Activated T-cell treated with anti-CD3 and anti-CD28 coated beads, Interleukin-2, amount 50 U/mL, for 72 hours (primary cell): ENCODE results near the gene COL4A1. TPM values are rescaled to one million over a fixed set of nuclear protein-coding genes. Genes with fewer than 3 reads are reported as not detected.
A peak's percentile ranks its signal among the peaks of the same experiment; 100 is the strongest.
"Not testable (repeated sequence)": the region's sequence is repeated elsewhere in the genome, so short reads cannot be mapped to it uniquely, and the experiment has no call there.

Experiments used
- ATAC-seq, 2 donors: fragments of 150-1000 bp; cut with Tn5 transposase; replicated peaks in 1 of 2; 2 replicates each; pipeline ENCODE4 v1.10.0; 2021; ENCODE audit warnings: moderate library complexity in 2 of 2, mild to moderate bottlenecking in 1 of 2
- DNase-seq, 2 donors: peaks; one replicate each; pipeline ENCODE4 v3.0.0; 2021 to 2022; ENCODE audit warnings: mixed read lengths in 1 of 2
- H3K27ac Mint-ChIP-seq: one replicate; pipeline ENCODE4 v1.8.0; 2022; ENCODE audit warnings: mild to moderate bottlenecking, moderate library complexity, mixed read lengths
- H3K27me3 Mint-ChIP-seq: one replicate; pipeline ENCODE4 v1.8.0; 2022; ENCODE audit warnings: low read depth, mixed read lengths
- H3K36me3 Mint-ChIP-seq, 2 donors: one replicate each; pipeline ENCODE4 v1.8.0; 2022; ENCODE audit warnings: mixed read lengths in 2 of 2, mild to moderate bottlenecking in 1 of 2; ENCODE audit not compliant: insufficient read depth in 2 of 2
- H3K4me1 Mint-ChIP-seq: one replicate; pipeline ENCODE4 v1.8.0; 2022; ENCODE audit warnings: low read depth, mixed read lengths
- H3K4me3 Mint-ChIP-seq, 2 donors: one replicate each; pipeline ENCODE4 v1.8.0; 2022; ENCODE audit warnings: mild to moderate bottlenecking in 2 of 2, mixed read lengths in 2 of 2, moderate library complexity in 2 of 2
- H3K9me3 Mint-ChIP-seq, 2 donors: one replicate each; pipeline ENCODE4 v1.8.0; 2022; ENCODE audit warnings: mixed read lengths in 2 of 2
- total RNA-seq, 2 donors: library from RNA; stranded (reverse); gene quantifications; one replicate each; pipeline ENCODE4 v1.2.3, GENCODE V29; 2022

The COL4A1 gene
- total RNA-seq, 2 donors from 2014 or later, result 0.19 TPM; not detected in 1

DNA sequence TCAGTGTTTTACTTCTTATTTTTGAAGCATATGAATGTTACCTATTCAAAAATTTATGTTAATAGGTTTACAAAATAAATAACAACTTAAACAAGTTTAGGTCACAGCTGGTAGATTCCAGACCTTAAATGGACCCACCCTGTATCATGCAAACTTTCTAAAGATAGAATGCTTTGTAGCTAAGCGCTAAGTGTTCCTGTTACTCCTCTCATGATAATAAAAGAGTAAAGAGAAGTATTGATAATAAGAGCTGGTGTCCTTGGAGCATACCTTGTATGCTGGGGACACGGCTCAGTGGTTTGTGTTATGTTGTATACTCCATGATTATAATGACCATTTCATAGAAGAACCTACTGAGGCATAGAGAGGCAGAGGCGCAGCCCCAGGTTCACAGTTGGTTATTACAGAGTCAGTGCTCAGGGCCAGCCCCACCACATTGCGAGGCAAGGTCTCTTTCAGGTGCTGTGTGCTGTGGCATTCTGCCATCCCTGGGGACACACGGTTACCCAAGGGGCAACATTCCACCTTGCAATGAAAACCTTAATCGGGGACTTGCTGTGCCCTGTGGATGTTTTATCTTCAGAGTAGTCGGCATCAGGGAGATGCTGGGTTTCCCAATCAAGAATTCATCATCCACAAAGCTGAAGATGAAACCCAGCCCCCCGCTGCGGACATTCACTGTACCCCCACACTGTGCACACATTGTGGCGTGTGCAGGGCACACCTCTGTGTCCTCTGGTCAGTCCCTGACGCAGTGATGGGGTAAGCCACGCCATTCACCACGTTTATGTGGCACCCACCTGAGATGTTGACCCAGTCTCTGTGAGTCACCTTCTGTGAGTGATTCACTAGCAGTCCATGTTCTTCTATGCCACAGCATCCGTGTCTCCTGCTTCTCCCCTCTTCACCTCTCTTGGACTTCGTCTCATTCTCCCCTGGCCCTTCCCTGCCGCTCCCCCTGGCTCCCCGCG, 186.7 kb downstream of the COL4A1 start:
- peaks cover 3% of the 10 kb centered on the region for H3K4me1 Mint-ChIP-seq
- DNase-seq (no peak), ATAC-seq (no peak)
- no peaks in the 10 kb centered on the region for H3K9me3 Mint-ChIP-seq
- no peak overlapping the region for H3K27ac Mint-ChIP-seq
- H3K27me3 Mint-ChIP-seq, result peaks cover 33% of the 10 kb centered on the region
- no peak overlapping the region for H3K4me3 Mint-ChIP-seq
- H3K36me3 Mint-ChIP-seq, result no peaks in the 10 kb centered on the region

DNA sequence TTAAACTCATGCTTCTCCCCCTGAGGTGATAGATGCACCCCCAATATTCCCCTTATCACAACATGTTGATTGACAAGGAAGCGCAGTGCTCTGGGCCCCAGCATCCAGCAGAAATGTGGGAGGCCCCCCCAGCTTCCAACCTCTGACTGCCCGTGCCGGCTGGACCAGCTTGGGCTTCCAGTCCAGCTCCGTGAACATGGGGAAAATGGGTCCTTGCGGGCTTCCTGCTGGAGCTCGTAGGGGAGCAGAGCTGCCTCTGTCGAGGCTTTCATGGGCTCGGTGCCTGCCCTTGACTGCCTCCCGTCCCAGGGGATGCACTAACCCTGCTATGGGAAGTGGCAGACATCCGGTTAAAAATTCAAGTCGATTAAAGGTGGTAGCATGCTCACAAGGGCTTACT, 188.9 kb downstream of the COL4A1 start:
- H3K27ac Mint-ChIP-seq, result no peak overlapping the region
- DNase-seq, result no peak
- ATAC-seq, result no peak
- no peaks in the 10 kb centered on the region for H3K36me3 Mint-ChIP-seq
- H3K9me3 Mint-ChIP-seq, result no peaks in the 10 kb centered on the region
- peaks cover 3% of the 10 kb centered on the region for H3K4me1 Mint-ChIP-seq
- H3K27me3 Mint-ChIP-seq, result peaks cover 34% of the 10 kb centered on the region
- no peak overlapping the region for H3K4me3 Mint-ChIP-seq

DNA sequence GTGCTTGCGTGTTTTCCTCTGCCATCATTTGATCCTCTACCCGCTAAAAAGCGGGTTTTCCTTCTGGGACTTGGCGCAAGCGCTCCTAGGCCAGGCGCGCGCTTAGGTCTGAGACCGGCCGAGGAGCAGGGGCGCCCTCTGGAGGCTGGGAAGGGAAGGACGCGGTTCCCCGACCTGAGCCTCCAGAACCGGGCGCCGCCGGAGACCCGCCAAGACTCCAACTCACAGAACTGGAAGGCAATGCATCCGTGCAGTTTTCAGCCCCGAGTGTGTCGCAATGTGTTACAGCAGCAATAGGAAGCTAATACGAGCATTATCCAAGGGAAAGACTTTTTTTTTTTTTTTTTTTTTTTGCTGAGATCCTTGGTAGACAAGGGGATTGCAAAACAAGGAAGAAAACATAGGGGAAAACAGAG, 190.9 kb downstream of the COL4A1 start:
- Mint-ChIP-seq H3K36me3 (no peaks in the 10 kb centered on the region), H3K27ac (no peak overlapping the region), H3K27me3 (peaks cover 26% of the 10 kb centered on the region), H3K9me3 (no peaks in the 10 kb centered on the region), H3K4me3 (no peak overlapping the region), H3K4me1 (peaks cover 3% of the 10 kb centered on the region)
- ATAC-seq (peak; percentile 68 to 69), DNase-seq (peak; percentile 55 to 69)

DNA sequence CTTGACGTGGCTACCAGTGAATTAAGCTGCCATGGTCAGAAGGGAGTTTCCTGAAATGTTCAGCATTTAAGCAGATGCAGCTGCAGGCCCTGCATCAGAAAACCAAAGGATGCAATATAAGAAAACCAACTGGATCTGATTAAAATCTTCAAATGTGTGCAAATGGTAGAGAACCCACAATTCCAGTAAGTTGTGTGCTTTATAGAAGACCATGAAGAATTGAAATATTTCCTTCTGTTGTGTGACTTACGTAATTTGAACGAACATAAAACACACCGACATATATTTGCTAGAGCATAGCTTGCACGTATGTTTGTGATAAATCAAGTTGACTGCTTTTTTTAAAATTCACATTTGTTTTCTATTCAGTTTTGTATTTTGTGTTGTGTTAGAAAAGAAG, 191.4 kb downstream of the COL4A1 start:
- no peaks in the 10 kb centered on the region for H3K36me3 Mint-ChIP-seq
- no peak overlapping the region for H3K4me3 Mint-ChIP-seq
- peaks cover 26% of the 10 kb centered on the region for H3K27me3 Mint-ChIP-seq
- H3K9me3 Mint-ChIP-seq, result no peaks in the 10 kb centered on the region
- H3K27ac Mint-ChIP-seq, result no peak overlapping the region
- peaks cover 3% of the 10 kb centered on the region for H3K4me1 Mint-ChIP-seq
- no peak for ATAC-seq
- no peak for DNase-seq

DNA sequence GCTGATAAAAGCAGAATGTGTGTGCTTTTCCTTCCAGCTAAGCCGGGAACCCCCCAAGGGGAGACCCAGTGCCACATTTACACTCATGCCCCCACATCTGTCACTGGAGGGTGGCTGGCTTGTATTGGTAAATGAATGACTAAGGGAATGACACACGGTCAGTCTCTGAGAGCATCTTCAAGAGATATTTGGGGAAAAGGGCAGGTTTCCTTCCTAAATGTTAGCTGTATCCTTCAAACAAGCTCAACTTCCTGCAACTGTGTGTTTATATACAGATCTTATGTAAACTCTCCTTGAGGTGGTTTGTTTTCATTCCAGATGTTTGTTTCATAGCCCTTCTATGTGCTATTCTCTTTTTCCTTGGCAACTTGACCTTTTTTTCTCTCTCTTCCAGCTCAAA, 192.6 kb downstream of the COL4A1 start:
- no peak for ATAC-seq
- no peak for DNase-seq
- Mint-ChIP-seq H3K4me1 (peaks cover 3% of the 10 kb centered on the region), H3K27ac (no peak overlapping the region), H3K4me3 (no peak overlapping the region), H3K9me3 (no peaks in the 10 kb centered on the region), H3K36me3 (no peaks in the 10 kb centered on the region), H3K27me3 (peaks cover 26% of the 10 kb centered on the region)

DNA sequence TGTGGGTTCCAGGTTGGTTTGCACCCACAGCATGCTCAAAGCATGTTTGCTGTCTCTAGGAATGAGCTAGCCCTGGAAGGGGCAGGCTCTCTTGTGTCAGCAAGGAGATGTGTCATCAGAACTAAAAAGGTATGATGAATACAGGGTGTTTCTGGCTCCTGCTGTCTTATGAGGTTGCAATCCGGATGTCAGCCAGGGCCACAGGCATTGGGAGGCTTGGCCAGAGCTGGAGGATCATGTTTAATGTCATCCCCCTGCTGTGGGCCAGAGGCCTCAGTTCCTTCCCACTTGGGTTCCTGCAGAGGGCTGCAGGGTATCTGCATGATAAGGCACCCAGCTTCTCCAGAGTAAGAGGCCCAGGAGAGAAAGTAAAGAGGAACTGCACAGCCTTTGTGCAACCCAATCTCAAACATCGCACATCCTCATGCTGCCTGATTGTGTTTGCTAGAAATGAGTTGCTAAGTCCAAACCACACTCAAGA, 193.6 kb downstream of the COL4A1 start:
- H3K36me3 Mint-ChIP-seq, result no peaks in the 10 kb centered on the region

DNA sequence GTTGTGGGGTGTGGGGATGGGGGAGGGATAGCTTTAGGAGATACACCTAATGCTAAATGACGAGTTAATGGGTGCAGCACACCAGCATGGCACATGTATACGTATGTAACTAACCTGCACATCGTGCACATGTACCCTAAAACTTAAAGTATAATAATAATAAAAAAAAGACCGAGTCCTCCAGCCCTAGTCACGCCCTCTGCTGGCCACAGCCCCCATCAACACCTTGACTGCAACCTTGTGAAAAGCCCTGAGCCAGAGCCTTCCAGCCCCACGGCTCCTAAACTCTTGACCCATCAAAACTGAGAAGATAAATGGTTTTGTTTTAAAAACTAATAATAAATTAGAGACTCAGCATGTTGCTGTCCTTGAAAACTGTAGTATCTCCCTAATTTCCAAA, 194.6 kb downstream of the COL4A1 start:
- H3K27me3 Mint-ChIP-seq, result peaks cover 26% of the 10 kb centered on the region
- DNase-seq, result peak; percentile 27 to 31
- not testable (repeated sequence) for H3K9me3 Mint-ChIP-seq, H3K27ac Mint-ChIP-seq, H3K4me3 Mint-ChIP-seq, H3K36me3 Mint-ChIP-seq, H3K4me1 Mint-ChIP-seq, ATAC-seq

More for the DNA sequence above, 193.6 kb downstream of the COL4A1 start:
- Mint-ChIP-seq H3K4me3 (no peak overlapping the region), H3K27ac (no peak overlapping the region), H3K9me3 (no peaks in the 10 kb centered on the region), H3K27me3 (peaks cover 26% of the 10 kb centered on the region), H3K4me1 (peaks cover 3% of the 10 kb centered on the region)
- DNase-seq (no peak), ATAC-seq (peak; percentile 31 to 69)

DNA sequence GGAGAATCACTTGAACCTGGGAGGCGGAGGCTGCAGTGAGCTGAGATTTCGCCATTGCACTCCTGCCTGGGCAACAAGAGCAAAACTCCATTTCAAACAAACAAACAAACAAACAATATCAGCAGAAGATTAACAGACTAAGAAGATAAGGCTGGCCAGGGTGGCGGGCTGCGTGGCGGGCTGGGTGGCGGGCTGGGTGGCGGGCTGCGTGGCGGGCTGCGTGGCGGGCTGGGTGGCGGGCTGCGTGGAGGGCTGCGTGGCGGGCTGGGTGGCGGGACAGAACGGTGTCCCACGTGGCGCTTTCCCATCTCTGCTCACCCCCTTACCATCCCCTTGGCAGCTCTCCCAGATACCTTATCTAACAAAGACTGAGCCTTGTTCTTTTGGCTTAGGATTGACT, 196.2 kb downstream of the COL4A1 start:
- Mint-ChIP-seq H3K36me3 (no peaks in the 10 kb centered on the region), H3K9me3 (no peaks in the 10 kb centered on the region), H3K4me3 (no peak overlapping the region), H3K4me1 (no peaks in the 10 kb centered on the region), H3K27ac (no peak overlapping the region), H3K27me3 (peaks cover 18% of the 10 kb centered on the region)
- DNase-seq (no peak), ATAC-seq (no peak)

DNA sequence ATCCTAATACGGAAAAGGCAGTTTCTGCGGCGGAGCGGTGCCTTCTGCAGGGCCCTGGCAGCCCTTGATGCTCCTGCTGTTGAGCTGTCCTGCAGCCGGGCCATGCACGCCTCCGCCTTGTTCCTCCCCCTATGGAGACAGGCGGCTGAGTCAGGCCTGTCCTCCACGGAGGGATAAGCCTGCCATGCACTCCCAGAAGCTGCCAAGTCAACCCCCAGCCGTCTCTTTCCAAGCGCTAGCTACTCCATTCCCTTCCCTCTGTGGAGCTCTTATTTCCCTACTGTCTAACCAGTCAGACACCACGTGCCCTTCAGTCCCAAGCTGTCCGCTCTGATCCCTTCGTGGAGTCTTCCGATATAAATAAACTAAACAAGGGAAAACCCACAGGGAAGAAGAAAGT, 197.0 kb downstream of the COL4A1 start:
- Mint-ChIP-seq H3K27ac (no peak overlapping the region), H3K9me3 (no peaks in the 10 kb centered on the region), H3K4me1 (no peaks in the 10 kb centered on the region), H3K4me3 (no peak overlapping the region), H3K36me3 (no peaks in the 10 kb centered on the region), H3K27me3 (peaks cover 12% of the 10 kb centered on the region)
- no peak for ATAC-seq
- no peak for DNase-seq

DNA sequence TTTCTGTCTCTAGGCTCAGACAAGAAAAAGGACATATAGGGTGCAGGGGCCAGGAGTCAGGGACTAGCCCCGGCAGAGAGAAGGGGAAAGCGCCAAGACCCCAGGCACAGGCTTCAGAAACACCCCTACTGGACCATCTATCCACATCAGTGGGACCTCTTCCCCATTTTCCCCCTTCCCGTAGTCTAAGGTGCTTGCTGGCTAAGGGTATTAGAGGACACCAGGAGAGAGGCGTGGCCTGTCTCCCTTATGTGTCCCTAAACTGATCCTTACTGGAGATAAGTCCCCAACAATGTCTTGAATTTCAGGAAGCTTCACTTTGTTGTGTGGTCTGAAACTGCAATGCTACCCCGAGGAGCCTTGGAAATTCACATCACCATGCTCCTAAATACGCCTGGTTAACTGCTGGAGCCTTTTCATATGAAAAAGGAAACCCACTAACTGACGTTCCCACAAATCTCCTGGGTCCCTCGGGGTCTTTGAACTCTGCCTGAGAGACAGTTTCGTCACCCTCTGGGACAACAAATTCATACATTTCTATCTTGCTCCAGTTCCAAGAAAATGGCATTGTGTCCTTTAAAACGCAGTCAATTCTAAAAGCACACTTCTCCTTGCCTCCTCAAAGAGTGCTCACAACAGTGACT, 197.7 kb downstream of the COL4A1 start:
- Mint-ChIP-seq H3K27me3 (peaks cover 6% of the 10 kb centered on the region), H3K36me3 (no peaks in the 10 kb centered on the region), H3K27ac (no peak overlapping the region), H3K4me3 (no peak overlapping the region), H3K9me3 (no peaks in the 10 kb centered on the region), H3K4me1 (no peaks in the 10 kb centered on the region)
- DNase-seq (no peak), ATAC-seq (no peak)

DNA sequence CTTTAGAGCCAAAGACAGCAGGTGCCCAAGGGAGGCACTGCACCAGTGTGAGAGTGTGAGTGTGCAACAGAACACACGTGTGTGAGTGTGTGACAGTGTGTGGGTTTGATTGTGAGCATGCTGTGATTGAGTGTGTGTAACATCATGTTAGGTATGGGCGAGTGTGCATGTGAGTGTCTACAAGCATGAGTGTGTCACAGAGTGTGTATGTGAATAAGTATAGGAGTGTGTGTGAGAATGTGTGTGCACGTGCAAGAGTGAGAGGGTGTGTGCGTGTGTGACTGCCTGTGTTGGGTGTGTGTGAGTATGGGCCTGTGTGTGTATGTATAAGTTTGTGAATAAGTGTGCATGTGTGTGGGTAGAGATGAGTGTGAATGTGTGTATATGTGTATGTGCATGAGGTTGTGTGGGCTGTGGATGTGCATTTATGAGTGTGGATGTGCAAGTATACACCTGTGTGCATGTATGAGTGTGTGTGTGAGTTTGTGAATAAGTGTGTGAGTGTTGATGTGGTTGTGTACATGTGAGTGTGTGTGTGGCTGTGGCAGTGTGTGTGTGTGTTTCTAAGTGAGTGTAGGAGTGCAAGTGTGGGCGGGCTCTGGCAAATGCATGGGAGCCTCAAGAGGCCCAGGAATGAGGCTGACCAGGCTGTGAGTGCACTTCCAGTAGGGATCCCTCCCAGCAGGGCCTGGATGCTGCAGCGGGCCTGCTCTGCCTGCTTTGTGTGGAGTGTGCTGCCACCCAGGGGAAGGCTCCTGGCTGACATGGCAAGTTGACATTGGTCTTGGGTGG, 198.4 kb downstream of the COL4A1 start:
- no peaks in the 10 kb centered on the region for H3K9me3 Mint-ChIP-seq
- H3K27ac Mint-ChIP-seq, result no peak overlapping the region
- DNase-seq, result no peak
- H3K27me3 Mint-ChIP-seq, result no peaks in the 10 kb centered on the region
- H3K36me3 Mint-ChIP-seq, result no peaks in the 10 kb centered on the region
- no peak overlapping the region for H3K4me3 Mint-ChIP-seq
- ATAC-seq, result no peak
- no peaks in the 10 kb centered on the region for H3K4me1 Mint-ChIP-seq

DNA sequence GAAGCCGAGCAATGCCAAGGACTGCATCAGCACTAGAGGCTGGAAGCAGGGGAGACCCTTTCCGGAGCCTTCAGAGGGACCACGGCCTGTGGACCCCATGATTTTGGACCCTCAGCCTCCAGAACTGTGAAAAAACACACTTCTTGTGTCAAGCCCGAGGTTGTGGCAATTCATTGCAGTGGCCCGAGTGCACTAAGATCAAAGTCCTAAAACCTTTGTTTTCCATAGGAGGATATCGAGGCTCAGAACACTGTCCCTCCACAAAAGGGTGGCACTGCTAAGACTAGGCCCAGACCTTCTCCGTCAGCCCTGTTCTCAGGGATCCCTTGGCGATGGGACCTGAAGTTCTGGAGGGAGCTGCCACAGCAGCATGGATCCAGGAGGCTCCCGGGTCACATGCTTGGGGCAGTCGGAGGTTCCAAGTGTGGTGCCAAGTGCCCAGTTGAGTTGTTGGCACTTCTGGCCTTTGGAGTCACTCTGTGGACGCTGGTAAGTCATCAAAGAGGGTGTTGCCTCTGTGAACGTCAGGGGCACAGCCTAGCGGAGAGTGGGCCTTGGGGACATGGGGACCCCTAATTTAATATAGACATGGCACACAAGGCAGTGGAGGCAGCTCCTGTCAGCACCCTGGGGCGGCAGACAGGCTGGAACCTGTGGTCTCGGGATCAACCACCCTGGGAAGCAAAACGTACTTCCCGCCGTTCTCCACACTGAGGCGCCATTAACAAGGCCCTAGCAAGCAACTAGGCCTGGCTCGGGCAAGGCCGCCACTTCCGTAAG, 199.2 kb downstream of the COL4A1 start:
- Mint-ChIP-seq H3K9me3 (no peaks in the 10 kb centered on the region), H3K36me3 (no peaks in the 10 kb centered on the region), H3K27ac (no peak overlapping the region), H3K27me3 (no peaks in the 10 kb centered on the region), H3K4me1 (no peaks in the 10 kb centered on the region), H3K4me3 (no peak overlapping the region)
- no peak for DNase-seq
- no peak for ATAC-seq
